PC-9 (cell line): Measurements from ENCODE around the gene ABCA1. TPM values are rescaled to one million over a fixed set of nuclear protein-coding genes. Genes with fewer than 3 reads are reported as not detected.
"Not testable (repeated sequence)": the region's sequence is repeated elsewhere in the genome, so short reads cannot be mapped to it uniquely, and the experiment has no call there.

Experiments used
- BruUV-seq: library from RNA; stranded (reverse); fragments of 400-500 nt; replicated peaks from 2 replicates; lab custom pipeline; 2021; lab: Mats Ljungman, UMichigan
- CTCF ChIA-PET: fragments of 300-600 bp; sonication (Branson Sonifier 250); formaldehyde crosslinking; loops from one replicate; lab custom pipeline; 2022; ENCODE audit warnings: antibody characterized with exemption; lab: Charles Lee
- POLR2A ChIA-PET: fragments of 300-600 bp; sonication (Branson Sonifier 250); formaldehyde crosslinking; loops from one replicate; lab custom pipeline; 2022; ENCODE audit warnings: antibody characterized with exemption; ENCODE audit not compliant: unreplicated experiment; lab: Charles Lee
- DNase-seq, 2 experiments: peaks; one replicate each; pipeline versions ENCODE4 v3.0.0 to v3.0.0-alpha.2; 2015 to 2022; ENCODE audit warnings: mixed read lengths in 1 of 2
- H2AFZ ChIP-seq: fragments of 200-600 bp; sonication (generic); 2 replicates; pipeline ENCODE4 v1.8.1; 2017; ENCODE audit warnings: antibody characterized with exemption
- H3F3A ChIP-seq: fragments of 200-600 bp; sonication (generic); 2 replicates; pipeline ENCODE4 v1.8.1; 2017; ENCODE audit warnings: antibody characterized with exemption, mild to moderate bottlenecking, low read depth; ENCODE audit not compliant: insufficient read depth
- H3K27ac ChIP-seq: fragments of 200-600 bp; sonication (generic); 2 replicates; pipeline ENCODE4 v1.6.1; 2016; ENCODE audit warnings: mixed run types
- H3K27me3 ChIP-seq: fragments of 200-600 bp; sonication (generic); 2 replicates; pipeline ENCODE4 v1.6.1; 2016; ENCODE audit warnings: low read depth, mixed run types; ENCODE audit not compliant: insufficient read depth
- H3K36me3 ChIP-seq: fragments of 200-600 bp; sonication (generic); 2 replicates; pipeline ENCODE4 v1.6.1; 2016; ENCODE audit warnings: low read depth, mixed run types
- H3K4me1 ChIP-seq: fragments of 200-600 bp; sonication (generic); replicated peaks from 2 replicates; pipeline ENCODE4 v1.6.1; 2016; ENCODE audit warnings: mixed run types; ENCODE audit not compliant: insufficient read depth
- H3K4me2 ChIP-seq: fragments of 200-600 bp; sonication (generic); 2 replicates; pipeline ENCODE4 v1.6.1; 2017; ENCODE audit warnings: mixed run types
- H3K4me3 ChIP-seq: fragments of 200-600 bp; sonication (generic); 2 replicates; pipeline ENCODE4 v1.6.1; 2016; ENCODE audit warnings: mixed run types
- H3K79me2 ChIP-seq: fragments of 200-600 bp; sonication (generic); 2 replicates; pipeline ENCODE4 v1.6.1; 2017; ENCODE audit warnings: low read depth, mixed run types
- H3K9me2 ChIP-seq: fragments of 200-600 bp; sonication (generic); 2 replicates; pipeline ENCODE4 v1.8.1; 2017; ENCODE audit warnings: mild to moderate bottlenecking; ENCODE audit not compliant: insufficient read depth
- H3K9me3 ChIP-seq: fragments of 200-600 bp; sonication (generic); 2 replicates; pipeline ENCODE4 v1.8.1; 2016; ENCODE audit warnings: low read depth; ENCODE audit not compliant: insufficient read depth
- H4K20me1 ChIP-seq: fragments of 200-600 bp; sonication (generic); 2 replicates; pipeline ENCODE4 v1.8.1; 2017; ENCODE audit not compliant: insufficient read depth
- EZH2 ChIP-seq: fragments of 200-600 bp; sonication (generic); IDR thresholded peaks from 2 replicates; pipeline ENCODE4 v1.8.0; 2017; ENCODE audit warnings: antibody characterized with exemption, low read depth
- intact Hi-C: fragments of 100-400 bp; cut with micrococcal nuclease; formaldehyde crosslinking; loops from one replicate; pipeline ENCODE4 v1.10.0; 2022; ENCODE audit not compliant: unreplicated experiment
- total RNA-seq: library from RNA; stranded (reverse); gene quantifications from 2 replicates; pipeline ENCODE4 v1.2.3, GENCODE V29; 2021
- TF ChIP-seq, protein P1 (sequence below): fragments of 200-600 bp; sonication (generic); conservative IDR thresholded peaks from 2 replicates; pipeline ENCODE4 v1.6.1; 2017; ENCODE audit warnings: mixed run types, antibody characterized with exemption, mild to moderate bottlenecking, moderate library complexity

The ABCA1 gene
- total RNA-seq, 1 experiment from 2014 or later: 38.3 TPM

DNA sequence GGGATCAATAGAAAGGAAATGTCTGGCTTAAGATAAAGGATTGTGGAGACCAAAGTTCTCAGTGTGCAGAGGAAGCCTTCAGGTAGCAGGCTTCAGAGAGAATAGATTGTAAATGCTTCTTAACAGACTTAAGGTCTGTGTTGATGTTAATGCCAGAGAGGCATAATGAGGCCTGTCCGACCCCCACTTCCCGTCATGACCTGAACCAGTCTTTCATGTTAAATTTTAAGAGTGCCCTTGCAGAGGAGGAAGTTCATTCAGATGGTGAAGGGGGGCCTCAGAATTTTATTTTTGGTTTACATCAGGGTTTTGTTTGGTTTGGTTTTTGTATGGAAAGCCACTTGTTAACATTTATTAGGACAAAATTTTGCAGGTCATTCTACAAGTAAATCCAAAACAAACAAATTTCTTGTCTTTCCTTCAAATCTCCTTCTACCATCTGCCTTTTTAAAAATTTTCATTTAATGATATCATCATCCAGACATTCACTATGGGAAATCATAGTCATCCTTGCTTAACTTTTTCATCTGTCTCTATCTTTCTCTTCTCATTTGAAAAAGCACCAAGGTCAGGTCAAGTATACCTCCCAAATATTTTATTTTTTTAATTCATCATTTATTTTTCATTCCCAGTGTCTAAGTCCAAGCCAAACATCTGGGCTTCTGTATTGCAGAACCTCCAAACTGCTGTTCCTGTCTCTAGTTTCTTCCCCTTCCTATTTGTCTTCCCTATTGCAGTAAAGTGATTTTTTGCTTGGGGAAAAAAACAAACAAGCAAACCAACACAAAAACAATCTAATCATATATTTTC lies 6.9 kb upstream of the ABCA1 start:
- H3F3A ChIP-seq: no peaks in the 10 kb centered on the region
- H3K4me2 ChIP-seq: no peak overlapping the region
- H4K20me1 ChIP-seq: no peaks in the 10 kb centered on the region
- POLR2A ChIA-PET: no interaction called here
- no peaks in the 10 kb centered on the region for H3K79me2 ChIP-seq
- no peak for DNase-seq
- no peak overlapping the region for H2AFZ ChIP-seq
- CTCF ChIA-PET: no interaction called here
- no peaks in the 10 kb centered on the region for H3K9me3 ChIP-seq
- no peaks in the 10 kb centered on the region for H3K9me2 ChIP-seq
- no peak for TF ChIP-seq EZH2
- TF ChIP-seq, protein P1, sequence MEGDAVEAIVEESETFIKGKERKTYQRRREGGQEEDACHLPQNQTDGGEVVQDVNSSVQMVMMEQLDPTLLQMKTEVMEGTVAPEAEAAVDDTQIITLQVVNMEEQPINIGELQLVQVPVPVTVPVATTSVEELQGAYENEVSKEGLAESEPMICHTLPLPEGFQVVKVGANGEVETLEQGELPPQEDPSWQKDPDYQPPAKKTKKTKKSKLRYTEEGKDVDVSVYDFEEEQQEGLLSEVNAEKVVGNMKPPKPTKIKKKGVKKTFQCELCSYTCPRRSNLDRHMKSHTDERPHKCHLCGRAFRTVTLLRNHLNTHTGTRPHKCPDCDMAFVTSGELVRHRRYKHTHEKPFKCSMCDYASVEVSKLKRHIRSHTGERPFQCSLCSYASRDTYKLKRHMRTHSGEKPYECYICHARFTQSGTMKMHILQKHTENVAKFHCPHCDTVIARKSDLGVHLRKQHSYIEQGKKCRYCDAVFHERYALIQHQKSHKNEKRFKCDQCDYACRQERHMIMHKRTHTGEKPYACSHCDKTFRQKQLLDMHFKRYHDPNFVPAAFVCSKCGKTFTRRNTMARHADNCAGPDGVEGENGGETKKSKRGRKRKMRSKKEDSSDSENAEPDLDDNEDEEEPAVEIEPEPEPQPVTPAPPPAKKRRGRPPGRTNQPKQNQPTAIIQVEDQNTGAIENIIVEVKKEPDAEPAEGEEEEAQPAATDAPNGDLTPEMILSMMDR: no peak
- no peak overlapping the region for H3K27ac ChIP-seq
- no peaks in the 10 kb centered on the region for H3K27me3 ChIP-seq
- intact Hi-C loops: no loop called here
- BruUV-seq: no TSS peak
- no peaks in the 10 kb centered on the region for H3K36me3 ChIP-seq
- no peak overlapping the region for H3K4me3 ChIP-seq
- H3K4me1 ChIP-seq: no peaks in the 10 kb centered on the region

DNA sequence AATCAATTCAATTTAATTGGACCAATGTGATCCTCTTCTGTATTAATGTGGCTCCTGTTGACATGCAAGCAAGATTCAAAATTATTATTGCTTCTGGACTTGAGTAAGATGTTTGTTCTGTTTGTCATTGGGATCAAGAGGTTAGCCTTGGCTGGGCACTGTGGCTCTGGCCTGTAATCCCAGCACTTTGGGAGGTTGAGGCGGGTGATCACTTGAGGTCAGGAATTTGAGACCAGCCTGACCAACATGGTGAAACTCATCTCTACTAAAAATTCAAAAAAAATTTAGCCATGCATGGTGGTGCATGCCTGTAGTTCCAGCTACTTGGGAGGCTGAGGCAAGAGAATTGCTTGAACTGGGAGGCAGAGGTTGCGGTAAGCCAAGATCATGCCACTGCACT lies 5.1 kb upstream of the ABCA1 start:
- H3K4me3 ChIP-seq, H3K27ac ChIP-seq, H3K79me2 ChIP-seq, H3K9me2 ChIP-seq, H2AFZ ChIP-seq, H3K27me3 ChIP-seq, H4K20me1 ChIP-seq, intact Hi-C loops, POLR2A ChIA-PET, H3F3A ChIP-seq, H3K4me1 ChIP-seq, H3K36me3 ChIP-seq, DNase-seq, BruUV-seq, H3K9me3 ChIP-seq, H3K4me2 ChIP-seq: not testable (repeated sequence)
- CTCF ChIA-PET: interaction anchor here (0.6 kb wide), 1 partner anchor 11 kb away, joined by 4 read pairs; no protein-coding TSS in a partner anchor

DNA sequence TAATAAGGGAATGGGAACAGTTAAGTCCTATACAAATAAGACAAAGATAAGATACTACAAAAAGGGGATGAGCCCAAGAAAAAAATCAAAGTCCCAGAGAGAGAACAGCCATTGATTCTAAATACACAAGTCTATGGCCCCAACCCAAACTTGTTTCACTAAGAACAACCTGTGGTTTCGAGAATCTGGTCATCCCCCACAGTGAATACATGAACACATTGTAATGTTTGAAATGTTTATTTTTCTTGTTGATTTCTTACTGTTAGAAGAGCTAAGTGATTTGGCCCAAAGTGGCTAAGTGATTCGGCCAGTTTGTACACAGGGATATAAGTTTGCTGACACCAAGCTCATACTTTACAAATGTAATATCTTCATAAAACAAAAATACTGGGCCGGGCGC lies 3.3 kb upstream of the ABCA1 start:
- Histone ChIP-seq H3K4me2 (no peak overlapping the region), H3K4me1 (peaks cover 6% of the 10 kb centered on the region), H3K27me3 (no peaks in the 10 kb centered on the region), H3K36me3 (no peaks in the 10 kb centered on the region), H2AFZ (no peak overlapping the region), H3K79me2 (peaks cover 16% of the 10 kb centered on the region), H3K4me3 (no peak overlapping the region), H4K20me1 (no peaks in the 10 kb centered on the region), H3F3A (no peaks in the 10 kb centered on the region), H3K9me3 (no peaks in the 10 kb centered on the region), H3K27ac (no peak overlapping the region), H3K9me2 (no peaks in the 10 kb centered on the region)
- TF ChIP-seq, protein P1: no peak
- TF ChIP-seq EZH2: no peak
- ChIA-PET CTCF (no interaction called here), POLR2A (interaction anchor here (0.6 kb wide), 1 partner anchor 46 kb away, joined by 3 read pairs; no protein-coding TSS in a partner anchor)
- intact Hi-C loops: no loop called here
- no TSS peak for BruUV-seq
- DNase-seq: no peak
